Measurements from ENCODE around the gene POU2F2.

The POU2F2 gene

GRCh38 chr19:42078538-42079275, 53.5 kb downstream of the POU2F2 start:
- no peak for DNase-seq

- no peak for DNase-seq
Observed at GRCh38 chr19:42078058-42078457, 54.2 kb downstream of the POU2F2 start.

- no peak for DNase-seq
Observed at GRCh38 chr19:42076380-42076944, 55.8 kb downstream of the POU2F2 start.

GRCh38 chr19:42075616-42076379, 56.4 kb downstream of the POU2F2 start, which contains the start of gene ZNF574:
Gene ZNF574, plus strand, starts transcription at chr19:42076166. Its CDS starts 2,441 bp downstream, at chr19:42078607.
- DNase-seq = peak; percentile 100

- peak; percentile 81 for DNase-seq
Observed at GRCh38 chr19:42075364-42075615, 57.0 kb downstream of the POU2F2 start.

- no peak for DNase-seq
Observed at GRCh38 chr19:42074513-42075363, 57.5 kb downstream of the POU2F2 start.

- no peak for DNase-seq
Observed at GRCh38 chr19:42071247-42071646, 61.0 kb downstream of the POU2F2 start.

GRCh38 chr19:42069619-42070351, 62.5 kb downstream of the POU2F2 start, which contains the start of gene GRIK5:
Gene GRIK5, minus strand, starts transcription at chr19:42070206. Its CDS starts 4,436 bp downstream, at chr19:42065770.
- no peak for DNase-seq

- DNase-seq = no peak
Observed at GRCh38 chr19:42068756-42069571, 63.3 kb downstream of the POU2F2 start.

- DNase-seq = no peak
Observed at GRCh38 chr19:42068361-42068755, 63.9 kb downstream of the POU2F2 start.

GRCh38 chr19:42067315-42067888, 64.8 kb downstream of the POU2F2 start:
- no peak for DNase-seq

- DNase-seq = peak; percentile 60
Observed at GRCh38 chr19:42066075-42066754, 66.0 kb downstream of the POU2F2 start.

- no peak for DNase-seq
Observed at GRCh38 chr19:42065511-42065910, 66.7 kb downstream of the POU2F2 start.

- no peak for DNase-seq
Observed at GRCh38 chr19:42065051-42065450, 67.2 kb downstream of the POU2F2 start.

GRCh38 chr19:42064432-42064831, 67.8 kb downstream of the POU2F2 start:
- DNase-seq = no peak

GRCh38 chr19:42062381-42062780, 69.9 kb downstream of the POU2F2 start:
- no peak for DNase-seq

- DNase-seq = no peak
Observed at GRCh38 chr19:42060117-42060516, 72.1 kb downstream of the POU2F2 start.

- no peak for DNase-seq
Observed at GRCh38 chr19:42059196-42059595, 73.0 kb downstream of the POU2F2 start.

- DNase-seq = no peak
Observed at GRCh38 chr19:42057846-42058245, 74.4 kb downstream of the POU2F2 start.

- no peak for DNase-seq
Observed at GRCh38 chr19:42054205-42054604, 78.0 kb downstream of the POU2F2 start.

Measured in OCI-M1 (cell line).